H1 (cell line): ENCODE measurements around the gene CCL5. TPM values are rescaled to one million over a fixed set of nuclear protein-coding genes. Genes with fewer than 3 reads are reported as not detected.
A peak's percentile ranks its signal among the peaks of the same experiment; 100 is the strongest.

Experiments used
- CTCF ChIA-PET: fragments of 300-600 bp; sonication (Branson Sonifier 250); formaldehyde crosslinking; loops from one replicate; lab custom pipeline; 2021; ENCODE audit not compliant: partially characterized antibody; lab: Charles Lee
- POLR2A ChIA-PET: fragments of 300-600 bp; sonication (Branson Sonifier 250); formaldehyde crosslinking; loops from one replicate; lab custom pipeline; 2021; ENCODE audit warnings: inconsistent platforms; ENCODE audit not compliant: partially characterized antibody; lab: Charles Lee
- DNase-seq, 2 experiments: peaks; one replicate each; pipeline versions ENCODE4 v3.0.0 to v3.0.0-alpha.2; 2010 to 2022; ENCODE audit warnings: low spot score in 2 of 2, low read depth in 1 of 2, mixed read lengths in 1 of 2
- FAIRE-seq: peaks from 2 replicates; lab custom pipeline; 2011; peaks lifted over from hg19 to GRCh38; lab: Jason Lieb, UNC
- H2AFZ ChIP-seq: 2 replicates; pipeline ENCODE4 v1.8.1; 2012; ENCODE audit warnings: low read length, inconsistent platforms
- H2AK5ac ChIP-seq: 2 replicates; pipeline ENCODE4 v1.6.1; 2013; ENCODE audit warnings: low read depth, low read length
- H2BK120ac ChIP-seq: replicated peaks from 2 replicates; pipeline ENCODE3; 2013; ENCODE audit warnings: low read depth, low read length, inconsistent platforms
- H2BK12ac ChIP-seq: 2 replicates; pipeline ENCODE4 v1.6.1; 2013; ENCODE audit warnings: low read depth, low read length
- H2BK15ac ChIP-seq: 2 replicates; pipeline ENCODE4 v1.6.1; 2013; ENCODE audit warnings: low read length
- H2BK20ac ChIP-seq: 2 replicates; pipeline ENCODE4 v1.6.1; 2013; ENCODE audit warnings: low read length
- H2BK5ac ChIP-seq: 2 replicates; pipeline ENCODE4 v1.6.1; 2013; ENCODE audit warnings: low read depth, low read length
- H3K14ac ChIP-seq: 2 replicates; pipeline ENCODE4 v1.6.1; 2013; ENCODE audit warnings: inconsistent platforms; ENCODE audit not compliant: insufficient read length
- H3K18ac ChIP-seq: 2 replicates; pipeline ENCODE4 v1.6.1; 2013; ENCODE audit warnings: low read length; ENCODE audit errors: extremely low read depth
- H3K23ac ChIP-seq: 2 replicates; pipeline ENCODE4 v1.6.1; 2013; ENCODE audit warnings: inconsistent platforms; ENCODE audit not compliant: insufficient read length
- H3K23me2 ChIP-seq: 2 replicates; pipeline ENCODE4 v1.6.1; 2013; ENCODE audit warnings: low read depth, low read length
- H3K27ac ChIP-seq: 2 replicates; pipeline ENCODE4 v1.6.1; 2011; ENCODE audit warnings: low read depth, low read length, inconsistent platforms
- H3K27me3 ChIP-seq, 4 experiments: replicated peaks in 1 of 4; 1 replicate in 1 of 4; 2 replicates in 3 of 4; pipeline versions ENCODE4 v1.6.1 to v1.8.1; 2011 to 2013; ENCODE audit warnings: low read length in 3 of 4, mild to moderate bottlenecking in 3 of 4, inconsistent platforms in 2 of 4, mixed read lengths in 2 of 4, moderate library complexity in 1 of 4; ENCODE audit not compliant: control insufficient read depth in 3 of 4, insufficient read depth in 3 of 4; ENCODE audit errors: extremely low read depth in 1 of 4
- H3K36me3 ChIP-seq, 4 experiments: 2 replicates each; pipeline versions ENCODE4 v1.6.1 to v1.8.1; 2011 to 2013; ENCODE audit warnings: mild to moderate bottlenecking in 4 of 4, low read length in 3 of 4, moderate library complexity in 2 of 4, control low read depth in 1 of 4, inconsistent platforms in 1 of 4; ENCODE audit not compliant: insufficient read depth in 4 of 4, control insufficient read depth in 2 of 4
- H3K4ac ChIP-seq: replicated peaks from 2 replicates; pipeline ENCODE3; 2013; ENCODE audit warnings: low read length, low read depth, mixed read lengths, inconsistent platforms; ENCODE audit not compliant: insufficient read length
- H3K4me1 ChIP-seq, 4 experiments: replicated peaks in 1 of 4; 1 replicate in 1 of 4; 2 replicates in 3 of 4; pipeline versions ENCODE4 v1.6.1 to v1.8.1; 2011 to 2013; ENCODE audit warnings: low read length in 3 of 4, inconsistent platforms in 2 of 4, mixed read lengths in 1 of 4; ENCODE audit not compliant: insufficient read depth in 4 of 4, control insufficient read depth in 3 of 4
- H3K4me2 ChIP-seq, 2 experiments: 2 replicates each; pipeline versions ENCODE4 v1.6.1 to v1.8.1; 2011 to 2013; ENCODE audit warnings: low read depth in 2 of 2, low read length in 2 of 2, control low read depth in 1 of 2, inconsistent platforms in 1 of 2, mild to moderate bottlenecking in 1 of 2; ENCODE audit not compliant: insufficient read depth in 1 of 2
- H3K4me3 ChIP-seq, 4 experiments: fragments of 200-600, 300-600 bp in 1 of 4; sonication (generic), shearing (Covaris generic), sonication (Bioruptor Twin) in 1 of 4; 2 replicates each; pipeline versions ENCODE4 v1.5.1 to v1.8.1; 2011 to 2016; ENCODE audit warnings: low read length in 4 of 4, low read depth in 3 of 4, control low read depth in 2 of 4, inconsistent platforms in 2 of 4, mild to moderate bottlenecking in 2 of 4, mixed read lengths in 1 of 4, moderate library complexity in 1 of 4; ENCODE audit not compliant: insufficient read depth in 2 of 4; ENCODE audit errors: extremely low read depth in 1 of 4
- H3K56ac ChIP-seq: replicated peaks from 2 replicates; pipeline ENCODE3; 2013; ENCODE audit warnings: low read depth, mild to moderate bottlenecking, mixed read lengths, low read length, inconsistent platforms; ENCODE audit not compliant: insufficient read length
- H3K79me1 ChIP-seq: 2 replicates; pipeline ENCODE4 v1.6.1; 2013; ENCODE audit warnings: low read depth, low read length, control low read depth
- H3K79me2 ChIP-seq, 2 experiments: 2 replicates each; pipeline versions ENCODE4 v1.6.1 to v1.8.1; 2012 to 2013; ENCODE audit warnings: low read length in 2 of 2, mild to moderate bottlenecking in 2 of 2, inconsistent platforms in 1 of 2; ENCODE audit not compliant: insufficient read depth in 2 of 2, control insufficient read depth in 1 of 2
- H3K9ac ChIP-seq, 4 experiments: replicated peaks in 1 of 4; 1 replicate in 1 of 4; 2 replicates in 3 of 4; pipeline versions ENCODE4 v1.6.1 to v1.8.1; 2011 to 2013; ENCODE audit warnings: low read depth in 3 of 4, low read length in 3 of 4, control low read depth in 2 of 4, mild to moderate bottlenecking in 2 of 4, moderate library complexity in 2 of 4, inconsistent platforms in 1 of 4; ENCODE audit errors: extremely low read depth in 1 of 4
- H3K9me3 ChIP-seq, 2 experiments: 2 replicates each; pipeline versions ENCODE4 v1.6.1 to v1.8.1; 2012 to 2013; ENCODE audit warnings: mild to moderate bottlenecking in 2 of 2, moderate library complexity in 2 of 2, control low read depth in 1 of 2, inconsistent platforms in 1 of 2, low read depth in 1 of 2, low read length in 1 of 2, mixed read lengths in 1 of 2; ENCODE audit not compliant: insufficient read depth in 2 of 2
- H4K20me1 ChIP-seq, 2 experiments: replicated peaks in 1 of 2; 2 replicates each; pipeline versions ENCODE3 to v1.8.1; 2011 to 2013; ENCODE audit warnings: inconsistent platforms in 2 of 2, low read length in 2 of 2, mild to moderate bottlenecking in 1 of 2; ENCODE audit not compliant: insufficient read depth in 2 of 2, control insufficient read depth in 1 of 2
- H4K5ac ChIP-seq: 2 replicates; pipeline ENCODE4 v1.6.1; 2013; ENCODE audit warnings: low read length, low read depth, mixed read lengths, inconsistent platforms; ENCODE audit not compliant: insufficient read length
- H4K8ac ChIP-seq: 2 replicates; pipeline ENCODE4 v1.8.0; 2013; ENCODE audit warnings: mild to moderate bottlenecking, moderate library complexity, low read length, inconsistent platforms; ENCODE audit not compliant: insufficient read depth; ENCODE audit errors: extremely low read depth
- H4K91ac ChIP-seq: replicated peaks from 2 replicates; pipeline ENCODE3; 2013; ENCODE audit warnings: low read length, mixed read lengths, inconsistent platforms; ENCODE audit not compliant: insufficient read length
- ASH2L ChIP-seq: fragments of 200-600, 300-600 bp; sonication (generic); IDR thresholded peaks from one replicate; pipeline ENCODE4 v1.7.1; 2017; ENCODE audit warnings: low read length
- CBX8 ChIP-seq: fragments of 300-800, 300-1000 bp; sonication (generic); IDR thresholded peaks from 2 replicates; pipeline ENCODE4 v1.7.1; 2016; ENCODE audit warnings: low read depth, low read length, borderline replicate concordance
- CREB1 ChIP-seq: IDR thresholded peaks from 2 replicates; pipeline ENCODE4 v1.6.1; 2012; ENCODE audit warnings: inconsistent platforms
- EZH2 ChIP-seq: fragments of 200-600 bp; sonication (generic); IDR thresholded peaks from 2 replicates; pipeline ENCODE4 v1.7.1; 2012; ENCODE audit warnings: low read depth, mild to moderate bottlenecking, moderate library complexity, low read length, inconsistent platforms; ENCODE audit not compliant: severe bottlenecking
- FOSL1 ChIP-seq: IDR thresholded peaks from 2 replicates; pipeline ENCODE4 v1.6.1; 2011; ENCODE audit warnings: mild to moderate bottlenecking, low read depth, low read length, moderate library complexity; ENCODE audit not compliant: insufficient read depth
- HDAC2 ChIP-seq, 2 experiments: fragments of 300-600 bp in 1 of 2; sonication (generic) in 1 of 2; IDR thresholded peaks; 2 replicates each; pipeline ENCODE4 v1.6.1; 2011 to 2012; ENCODE audit warnings: low read depth in 2 of 2, low read length in 2 of 2, mild to moderate bottlenecking in 2 of 2, moderate library complexity in 2 of 2, borderline replicate concordance in 1 of 2, inconsistent platforms in 1 of 2
- JUND ChIP-seq: IDR thresholded peaks from 2 replicates; pipeline ENCODE4 v1.6.1; 2011; ENCODE audit warnings: mild to moderate bottlenecking, improper control_type of control experiment, low read length
- POU5F1 ChIP-seq: IDR thresholded peaks from 2 replicates; pipeline ENCODE4 v1.6.1; 2011; ENCODE audit warnings: low read depth, mild to moderate bottlenecking, low read length, moderate library complexity
- RAD21 ChIP-seq, 2 experiments: IDR thresholded peaks in 1 of 2; conservative IDR thresholded peaks in 1 of 2; 2 replicates each; pipeline ENCODE4 v1.6.1; 2011; ENCODE audit warnings: low read depth in 2 of 2, low read length in 2 of 2, improper control_type of control experiment in 1 of 2, inconsistent platforms in 1 of 2, mild to moderate bottlenecking in 1 of 2, moderate library complexity in 1 of 2
- SAP30 ChIP-seq: fragments of 300-600 bp; sonication (generic); IDR thresholded peaks from 2 replicates; pipeline ENCODE4 v1.7.1; 2012; ENCODE audit warnings: low read length, moderate library complexity, mild to moderate bottlenecking, inconsistent platforms; ENCODE audit not compliant: insufficient read depth, insufficient replicate concordance
- SIN3A ChIP-seq, 2 experiments: IDR thresholded peaks in 1 of 2; conservative IDR thresholded peaks in 1 of 2; 2 replicates each; pipeline ENCODE4 v1.6.1; 2011 to 2012; ENCODE audit warnings: low read length in 2 of 2, improper control_type of control experiment in 1 of 2, low read depth in 1 of 2, mild to moderate bottlenecking in 1 of 2
- SUZ12 ChIP-seq: fragments of 200-600 bp; sonication (generic); IDR thresholded peaks from 2 replicates; pipeline ENCODE4 v1.6.1; 2012; ENCODE audit warnings: mild to moderate bottlenecking, inconsistent platforms, low read length, moderate library complexity, mixed read lengths
- TCF12 ChIP-seq: IDR thresholded peaks from 2 replicates; pipeline ENCODE4 v1.6.1; 2011; ENCODE audit warnings: low read depth, mild to moderate bottlenecking, low read length
- YY1 ChIP-seq: IDR thresholded peaks from 2 replicates; pipeline ENCODE4 v1.6.1; 2011; ENCODE audit warnings: low read depth, mild to moderate bottlenecking, low read length
- WGBS, 2 experiments: shearing (Covaris generic) in 1 of 2; methylation state at CpG; one replicate each; pipeline versions ENCODE4 v1.1.6 to v1.1.7; 2013 to 2015; ENCODE audit warnings: low lambda C conversion rate in 2 of 2, mixed read lengths in 2 of 2, inconsistent platforms in 1 of 2, low coverage in 1 of 2, missing lambda C conversion rate in 1 of 2; ENCODE audit not compliant: insufficient replicate concordance in 2 of 2, insufficient coverage in 1 of 2, insufficient read length in 1 of 2; ENCODE audit errors: extremely low coverage in 1 of 2, missing lambda C conversion rate in 1 of 2; 5-methylcytosine and 5-hydroxymethylcytosine counted together
- polyA plus RNA-seq, 7 experiments: library from polyadenylated mRNA; depleted of rRNA in 3 of 7; stranded (reverse) in 5 of 7; unstranded in 2 of 7; fragments of >200 nt in 5 of 7; fragments of 200-250 nt in 2 of 7; gene quantifications; 1 replicate in 5 of 7; 2 replicates in 1 of 7; 4 replicates in 1 of 7; pipeline versions ENCODE4 v1.2.1 to v1.2.3, GENCODE V29; 2011 to 2013; ENCODE audit warnings: missing spikeins in 2 of 7, mixed read lengths in 2 of 7
- total RNA-seq: library from RNA; stranded (reverse); fragmentation: NEBNext Ultra II Directional; extraction: Animal tissue kit (Norgen Biotek cat#: 25700); gene quantifications from 2 replicates; pipeline ENCODE4 v1.2.1, GENCODE V29; 2021

Gene CCL5
- total and polyA plus RNA-seq, 2 of the 8 experiments (the other 6 are each of a cell fraction or from before 2014, with no cell fraction given) = not detected

- H3K36me3 ChIP-seq = no peaks in the 10 kb centered on the region
- no peaks in the 10 kb centered on the region for H3K23me2 ChIP-seq
- no peak within 1 kb of the TSS for H3K23ac ChIP-seq
- H3K18ac ChIP-seq = no peak within 1 kb of the TSS
- H4K91ac ChIP-seq = no peak within 1 kb of the TSS
- no peak within 1 kb of the TSS for H2AK5ac ChIP-seq
- H3K56ac ChIP-seq = no peak within 1 kb of the TSS
- H3K14ac ChIP-seq = no peak within 1 kb of the TSS
- no peaks in the 10 kb centered on the region for H3K79me2 ChIP-seq
- DNase-seq = no peak
- no peak within 1 kb of the TSS for H2BK120ac ChIP-seq
- no peak for FAIRE-seq
- peak within 1 kb of the TSS; percentile 73; the same call in 1 of the 2 replicates for H2BK20ac ChIP-seq
- POLR2A ChIA-PET = interaction anchor here (0.8 kb wide), 1 partner anchor 27 kb away, joined by 3 read pairs; no protein-coding TSS in a partner anchor
- H3K4me1 ChIP-seq = no peaks in the 10 kb centered on the region; a peak in 1 of 7 replicates
- H4K20me1 ChIP-seq = peaks cover 0 to 2% of the 10 kb centered on the region in 2 experiments
- no peak within 1 kb of the TSS for H4K5ac ChIP-seq
- WGBS, 2 experiments = 86% methylated on average over 3 of the region's 3 CpGs; no CpG with 5 or more reads in 1 of the 2 experiments
- H3K4me3 ChIP-seq = no peak within 1 kb of the TSS
- no peak within 1 kb of the TSS for H2BK12ac ChIP-seq
- no peak within 1 kb of the TSS for H3K27ac ChIP-seq
- H2BK15ac ChIP-seq = no peak within 1 kb of the TSS
- no peak within 1 kb of the TSS for H3K4ac ChIP-seq
- no peaks in the 10 kb centered on the region for H3K27me3 ChIP-seq
- CTCF ChIA-PET = interaction anchor here (0.5 to 4.6 kb wide), 4 partner anchors 14 to 105 kb away, joined by 3 to 32 read pairs (median 4); no protein-coding TSS in a partner anchor
- H3K9me3 ChIP-seq = no peaks in the 10 kb centered on the region
- no peak within 1 kb of the TSS for H2BK5ac ChIP-seq
- no peak within 1 kb of the TSS for H3K4me2 ChIP-seq
- H4K8ac ChIP-seq = no peak within 1 kb of the TSS
- no peaks in the 10 kb centered on the region for H3K79me1 ChIP-seq
- no peak within 1 kb of the TSS for H3K9ac ChIP-seq
- no peak within 1 kb of the TSS for H2AFZ ChIP-seq
- no peak for TF ChIP-seq EZH2
- no peak for TF ChIP-seq RAD21 (IDR thresholded peaks at IDR 0.05 in 1 of 2, conservative IDR thresholded peaks at IDR 0.05 in 1 of 2; ENCODE audit: low read depth in 2 of 2, low read length in 2 of 2)
- TF ChIP-seq TCF12 = no peak
- TF ChIP-seq POU5F1 = no peak
- no peak for TF ChIP-seq YY1
- no peak for TF ChIP-seq JUND
- TF ChIP-seq HDAC2 (IDR thresholded peaks at IDR 0.05; ENCODE audit: borderline replicate concordance in 1 of 2, low read depth in 2 of 2, low read length in 2 of 2) = no peak
- TF ChIP-seq CREB1 = no peak
- TF ChIP-seq SAP30 = no peak
- no peak for TF ChIP-seq FOSL1
- no peak for TF ChIP-seq SIN3A (conservative IDR thresholded peaks at IDR 0.05 in 1 of 2, IDR thresholded peaks at IDR 0.05 in 1 of 2; ENCODE audit: low read depth in 1 of 2, low read length in 2 of 2)
- TF ChIP-seq CBX8 = no peak
- no peak for TF ChIP-seq SUZ12
- TF ChIP-seq ASH2L = no peak
Observed at GRCh38 chr17:35868737-35869136, 11.4 kb downstream of the CCL5 start, which contains the start of gene HEATR9. HEATR9 (minus strand) TSS chr17:35868891; CDS start chr17:35868742, 149 bp downstream.
